Kidney glomerular epithelial cell (primary cell): ENCODE data around the gene MYRF.

Experiments used
- DNase-seq: peaks from one replicate; lab custom pipeline; 2025; lab: John Stamatoyannopoulos, UW

The MYRF gene

DNA sequence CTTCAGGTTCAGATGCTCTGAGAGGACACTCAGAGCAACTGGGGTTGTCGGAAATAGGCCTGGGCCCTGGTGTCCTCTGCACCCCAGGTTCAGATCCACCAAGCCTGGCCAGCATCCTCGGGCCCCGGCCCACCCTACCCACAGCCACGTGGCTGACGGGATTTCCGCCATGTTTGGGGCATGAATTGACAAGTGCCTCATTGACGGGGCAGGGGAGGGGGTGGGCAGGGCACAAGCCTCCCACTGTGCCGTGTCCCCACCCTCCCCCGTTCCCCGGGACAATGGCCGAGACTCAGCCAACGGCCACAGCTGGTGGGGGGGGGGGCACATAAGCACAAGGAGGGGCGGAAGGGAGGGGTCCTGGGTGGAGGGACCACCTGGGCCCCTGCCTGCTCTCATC, 8.5 kb downstream of the MYRF start:
- DNase-seq = no peak

GRCh38 chr11:61761440-61762222, 9.2 kb downstream of the MYRF start:
- no peak for DNase-seq

DNA sequence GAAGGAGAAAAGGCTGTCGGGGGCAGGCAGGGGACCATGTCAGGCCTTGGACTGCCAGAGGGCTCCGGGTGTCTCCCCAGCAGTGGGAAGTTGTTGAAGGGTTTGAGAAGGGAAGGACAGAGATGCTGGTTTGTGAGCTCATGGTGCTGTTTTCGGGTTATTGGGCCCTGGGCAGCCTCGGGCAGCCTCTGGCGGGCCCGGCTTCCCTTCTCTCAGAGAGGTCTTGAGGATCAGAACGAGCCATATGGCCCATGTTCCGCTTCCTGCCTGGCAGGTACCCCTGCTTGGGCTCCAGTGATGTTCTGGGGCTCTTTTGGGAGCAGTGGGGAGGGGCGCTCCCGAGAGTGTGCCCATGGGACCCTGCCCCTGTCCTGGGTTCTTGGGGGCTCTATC, 9.8 kb downstream of the MYRF start:
- DNase-seq = no peak

DNA sequence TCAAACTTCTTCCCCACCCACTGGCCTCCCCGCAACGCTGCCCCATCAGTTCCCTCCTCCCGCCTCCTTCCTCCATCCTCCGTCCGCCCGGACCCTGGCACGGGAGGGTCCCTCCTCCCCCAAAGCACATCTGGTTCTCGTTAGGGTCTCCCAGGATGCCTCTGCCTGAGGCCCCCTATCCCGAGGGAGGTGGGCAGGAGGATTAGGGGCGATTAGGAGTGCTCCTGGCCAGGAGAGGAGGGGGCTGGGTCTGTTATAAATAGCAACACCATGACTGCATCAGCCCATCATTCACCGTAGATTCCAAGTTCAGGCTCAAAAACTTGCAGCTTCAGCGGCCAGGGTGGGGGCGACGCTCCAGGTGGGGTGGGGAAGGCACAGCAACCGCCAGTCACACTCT, 10.4 kb downstream of the MYRF start:
- DNase-seq = no peak

DNA sequence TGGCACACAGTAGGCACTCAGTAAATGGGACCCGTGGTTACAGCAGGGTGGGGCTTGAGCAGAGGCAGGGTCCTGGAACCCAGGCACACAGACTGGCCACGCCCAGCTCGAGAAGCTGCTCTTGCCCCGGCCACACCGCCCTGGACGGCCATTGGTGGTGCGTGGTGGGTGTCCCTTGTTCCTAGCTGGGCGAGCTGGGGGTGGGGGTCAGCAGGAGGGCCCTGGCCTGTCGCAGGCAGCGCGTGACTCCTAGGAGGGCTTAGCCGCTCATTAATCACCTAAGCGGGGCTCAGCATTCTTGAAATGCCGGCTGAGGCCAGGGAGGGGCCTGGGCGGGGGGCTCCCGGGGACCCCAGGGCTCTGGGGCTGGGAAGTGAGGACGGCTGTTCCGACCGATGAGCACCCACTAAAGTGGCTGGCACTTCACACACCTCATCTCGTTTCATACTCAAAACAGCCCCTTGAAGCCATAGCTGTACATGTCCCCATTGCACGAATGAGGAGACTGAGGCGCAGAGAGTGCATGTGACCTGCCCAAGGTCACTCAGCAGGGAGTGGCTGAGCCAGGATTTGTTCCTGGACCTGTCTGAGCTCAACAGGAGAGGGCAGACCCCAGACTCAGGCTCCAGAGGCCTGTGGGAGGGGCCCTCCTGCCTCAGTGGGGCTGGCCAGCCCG, 11.6 kb downstream of the MYRF start:
- DNase-seq = no peak

GRCh38 chr11:61764606-61765260, 12.3 kb downstream of the MYRF start:
- DNase-seq = no peak

- no peak for DNase-seq
Observed at GRCh38 chr11:61765550-61766253, 13.3 kb downstream of the MYRF start.

DNA sequence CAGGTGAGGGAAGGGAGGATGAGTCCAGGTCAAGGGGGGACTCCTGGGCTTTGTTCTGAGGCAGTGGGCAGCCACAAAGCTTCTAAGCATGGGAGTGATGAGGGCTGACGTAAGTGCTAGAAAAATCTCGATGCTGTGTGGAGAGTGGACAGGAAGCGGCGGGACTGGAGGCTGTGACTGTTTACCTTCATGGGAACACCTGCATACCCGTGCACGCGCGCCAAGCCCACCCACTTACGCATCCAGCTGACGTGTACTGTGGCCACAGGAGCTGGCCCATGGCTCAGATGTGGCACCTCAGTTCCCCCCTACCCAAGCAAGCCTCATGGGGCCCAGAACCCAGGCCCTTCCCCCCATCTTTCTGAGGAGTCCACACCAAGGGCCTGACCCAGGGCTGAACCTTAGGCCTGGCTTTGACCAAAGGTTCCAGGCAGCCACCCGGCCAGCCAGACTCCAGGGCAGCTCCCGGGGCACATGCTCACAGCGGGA, 14.0 kb downstream of the MYRF start:
- DNase-seq = peak; percentile 93

DNA sequence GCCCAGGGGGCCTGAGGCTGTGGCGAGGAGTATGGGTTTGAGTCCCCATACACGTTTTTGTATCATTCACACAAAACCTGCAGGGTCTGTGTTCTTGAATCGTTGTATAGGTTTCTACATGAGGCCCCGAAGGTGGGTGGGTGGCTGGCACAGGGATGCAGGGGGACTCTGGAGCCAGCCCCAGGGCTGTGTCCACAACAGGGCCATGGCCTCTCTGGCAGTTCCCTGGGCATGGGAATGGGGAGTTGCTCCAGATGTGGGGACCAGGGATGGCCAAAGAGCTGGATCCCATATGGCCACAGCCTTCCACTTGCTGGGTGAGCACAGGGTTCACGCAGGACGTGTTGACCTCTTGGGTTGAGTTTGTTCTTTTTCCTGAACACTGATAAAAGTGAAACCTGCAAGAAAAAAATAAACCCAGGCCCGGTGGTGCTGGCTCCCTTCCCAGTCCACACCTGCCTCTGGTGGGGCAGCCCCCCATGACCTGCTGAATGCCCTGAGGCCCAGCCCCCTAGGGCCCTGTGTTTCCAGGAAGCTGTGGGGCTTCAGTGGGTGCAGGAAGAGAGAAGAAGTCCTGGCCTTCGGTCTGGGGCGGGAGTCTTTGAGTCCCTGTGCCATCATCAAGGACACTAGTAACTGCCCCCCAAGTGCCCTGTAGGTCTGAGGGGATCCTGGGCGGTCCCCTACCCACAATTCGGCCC, 16.1 kb downstream of the MYRF start:
- DNase-seq = no peak

DNA sequence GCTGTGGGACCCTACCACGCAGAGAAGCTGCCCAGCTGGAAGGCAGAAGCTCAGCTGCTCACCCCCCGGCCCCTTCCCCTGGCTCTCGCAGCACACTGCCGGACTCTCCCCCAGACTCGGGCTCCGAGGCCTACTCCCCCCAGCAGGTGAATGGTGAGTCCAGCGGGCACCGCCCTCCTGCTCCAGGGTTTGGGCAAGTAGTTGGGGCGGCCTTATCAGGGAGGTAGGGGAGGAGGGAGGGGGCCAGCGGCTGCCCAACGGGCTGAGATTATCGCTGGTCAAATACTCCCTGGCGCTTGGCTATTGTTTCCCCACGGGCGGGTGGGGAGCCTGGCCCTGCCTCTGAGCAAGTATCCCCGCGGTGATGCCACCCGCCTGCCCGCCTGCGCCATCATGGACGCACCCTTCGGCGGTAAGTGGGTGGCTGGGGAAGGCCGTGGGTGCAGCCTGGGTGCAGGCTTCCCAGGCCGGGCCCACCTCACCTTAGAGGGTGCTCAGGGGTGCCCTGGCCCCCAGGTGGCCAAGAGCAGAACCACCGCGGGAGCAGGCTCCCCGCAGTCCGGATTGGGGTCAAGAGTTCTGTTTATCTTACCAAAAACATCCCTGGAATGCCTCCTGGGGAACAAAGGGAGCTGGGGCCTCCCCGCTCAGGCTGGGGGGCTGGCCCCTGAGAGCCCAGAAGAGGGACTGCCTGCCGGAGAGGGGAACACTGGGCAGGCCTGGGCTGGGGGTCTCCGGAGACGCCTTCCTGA, 16.9 kb downstream of the MYRF start:
- DNase-seq = no peak

DNA sequence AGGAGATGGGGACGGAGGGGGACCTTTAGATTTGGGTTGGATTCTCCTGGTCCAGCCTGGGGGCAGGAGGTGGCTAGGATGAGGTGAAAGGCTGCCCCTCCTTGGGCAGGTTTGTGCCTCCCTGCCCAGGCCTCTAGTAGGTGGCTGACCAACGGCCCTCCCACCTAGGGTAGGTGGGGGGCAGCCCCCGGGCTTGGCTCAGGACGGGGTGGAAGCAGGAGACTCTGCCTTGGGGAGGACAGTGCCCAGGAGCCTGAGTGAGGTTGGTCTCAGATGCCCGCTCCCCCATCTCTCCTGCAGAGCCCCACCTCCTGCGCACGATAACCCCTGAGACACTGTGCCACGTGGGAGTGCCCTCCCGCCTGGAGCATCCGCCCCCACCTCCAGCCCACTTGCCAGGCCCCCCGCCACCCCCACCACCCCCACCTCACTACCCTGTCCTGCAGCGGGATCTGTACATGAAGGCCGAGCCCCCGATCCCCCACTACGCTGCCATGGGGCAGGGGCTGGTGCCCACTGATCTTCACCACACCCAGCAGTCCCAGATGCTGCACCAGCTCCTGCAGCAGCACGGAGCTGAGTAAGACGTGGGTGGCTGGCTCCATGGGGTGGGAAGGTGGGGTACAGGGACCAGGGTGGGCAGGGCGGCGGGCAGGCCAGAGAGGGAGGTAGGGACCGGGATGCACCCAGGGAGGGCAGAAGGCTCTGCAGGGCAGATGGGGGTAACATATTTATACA, 17.7 kb downstream of the MYRF start:
- DNase-seq = no peak

DNA sequence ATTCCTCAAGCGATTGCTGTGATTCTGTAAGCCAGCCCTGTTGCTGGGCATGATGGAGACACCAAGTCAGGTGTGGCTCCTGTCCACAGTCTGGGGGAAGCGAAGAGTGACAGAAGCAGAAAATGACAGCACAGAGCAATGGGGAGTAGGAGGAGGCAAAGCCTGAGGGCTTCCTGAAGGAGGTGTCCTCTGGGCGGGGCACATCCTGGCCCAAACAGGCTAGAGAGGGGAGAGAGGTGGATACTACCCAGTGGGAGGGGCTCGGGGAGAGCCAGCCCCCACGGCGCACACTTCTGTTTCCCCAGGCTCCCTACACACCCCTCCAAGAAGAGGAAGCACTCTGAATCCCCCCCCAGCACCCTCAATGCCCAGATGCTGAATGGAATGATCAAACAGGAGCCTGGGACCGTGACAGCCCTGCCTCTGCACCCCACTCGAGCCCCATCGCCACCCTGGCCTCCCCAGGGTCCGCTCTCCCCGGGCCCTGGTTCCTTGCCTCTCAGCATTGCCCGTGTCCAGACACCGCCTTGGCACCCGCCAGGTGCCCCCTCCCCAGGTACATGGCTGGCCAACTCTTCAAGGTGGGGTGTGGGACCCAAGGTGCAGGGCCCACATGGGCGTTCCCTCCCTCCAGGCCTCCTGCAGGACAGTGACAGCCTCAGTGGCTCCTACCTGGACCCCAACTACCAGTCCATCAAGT, 18.9 kb downstream of the MYRF start:
- no peak for DNase-seq

DNA sequence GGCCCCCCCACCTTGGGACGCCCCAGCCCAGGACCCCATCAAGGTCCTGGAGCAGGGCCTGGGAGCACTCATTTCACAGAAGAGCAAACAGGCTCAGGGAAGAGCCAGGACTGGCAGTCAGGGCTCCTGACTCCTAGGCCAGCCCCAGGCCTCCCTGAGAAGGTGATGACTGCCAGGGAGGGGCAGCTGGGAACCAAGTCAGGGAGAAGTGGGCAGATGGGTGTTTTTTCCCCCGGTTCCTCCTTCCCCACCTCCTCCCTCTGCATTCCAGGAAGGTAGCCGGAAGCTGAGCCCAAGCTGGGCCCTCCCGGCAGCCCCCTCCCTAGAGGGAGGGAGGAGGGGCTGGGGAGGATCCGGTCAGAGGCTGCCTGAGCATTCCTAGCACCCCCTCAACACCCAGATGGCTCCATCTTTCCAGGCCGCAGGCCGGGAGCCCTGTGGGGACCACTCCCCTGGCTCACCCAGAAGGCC, 19.6 kb downstream of the MYRF start:
- no peak for DNase-seq

- no peak for DNase-seq
Observed at GRCh38 chr11:61773356-61773755, 20.9 kb downstream of the MYRF start.

- no peak for DNase-seq
Observed at GRCh38 chr11:61773809-61774208, 21.4 kb downstream of the MYRF start.

DNA sequence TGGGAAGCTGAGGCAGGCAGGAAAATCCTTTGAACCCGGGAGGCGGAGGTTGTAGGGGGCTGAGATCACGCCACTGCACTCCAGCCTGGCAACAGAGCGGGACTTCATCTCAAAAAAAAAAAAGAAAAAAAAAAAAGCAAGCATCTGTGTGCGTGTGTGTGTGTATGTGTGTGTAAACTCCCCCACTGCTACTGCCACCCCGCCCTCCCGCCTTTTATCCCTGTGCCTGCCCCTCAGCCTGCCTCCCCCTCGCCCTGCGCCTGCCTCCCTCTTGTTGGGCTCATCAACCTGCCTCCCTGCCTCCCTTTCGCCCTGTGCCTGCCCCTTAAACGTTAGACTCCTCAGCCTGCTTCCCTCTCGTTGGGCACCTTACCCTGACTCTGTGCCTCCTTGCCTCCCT, 22.0 kb downstream of the MYRF start:
- no peak for DNase-seq

DNA sequence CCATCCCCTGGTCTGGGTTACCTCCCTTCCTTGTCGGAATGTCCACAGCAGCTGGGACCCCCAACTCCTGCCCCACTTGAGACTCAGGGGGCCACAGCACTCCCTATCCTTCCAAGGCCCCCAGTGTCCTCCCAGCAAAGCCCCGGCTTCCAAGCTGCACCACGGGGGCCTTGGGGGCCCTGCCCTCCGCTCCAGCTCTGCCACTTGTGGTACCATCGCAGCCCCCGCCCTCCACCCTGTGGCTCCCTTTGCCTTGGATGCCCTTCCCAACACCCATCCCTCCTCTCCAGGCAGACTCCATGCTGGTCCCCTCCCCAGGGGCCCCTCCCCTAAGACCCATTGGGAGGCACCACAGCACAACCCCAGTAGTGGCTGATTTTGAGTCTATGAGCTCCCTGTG, 22.7 kb downstream of the MYRF start:
- no peak for DNase-seq

DNA sequence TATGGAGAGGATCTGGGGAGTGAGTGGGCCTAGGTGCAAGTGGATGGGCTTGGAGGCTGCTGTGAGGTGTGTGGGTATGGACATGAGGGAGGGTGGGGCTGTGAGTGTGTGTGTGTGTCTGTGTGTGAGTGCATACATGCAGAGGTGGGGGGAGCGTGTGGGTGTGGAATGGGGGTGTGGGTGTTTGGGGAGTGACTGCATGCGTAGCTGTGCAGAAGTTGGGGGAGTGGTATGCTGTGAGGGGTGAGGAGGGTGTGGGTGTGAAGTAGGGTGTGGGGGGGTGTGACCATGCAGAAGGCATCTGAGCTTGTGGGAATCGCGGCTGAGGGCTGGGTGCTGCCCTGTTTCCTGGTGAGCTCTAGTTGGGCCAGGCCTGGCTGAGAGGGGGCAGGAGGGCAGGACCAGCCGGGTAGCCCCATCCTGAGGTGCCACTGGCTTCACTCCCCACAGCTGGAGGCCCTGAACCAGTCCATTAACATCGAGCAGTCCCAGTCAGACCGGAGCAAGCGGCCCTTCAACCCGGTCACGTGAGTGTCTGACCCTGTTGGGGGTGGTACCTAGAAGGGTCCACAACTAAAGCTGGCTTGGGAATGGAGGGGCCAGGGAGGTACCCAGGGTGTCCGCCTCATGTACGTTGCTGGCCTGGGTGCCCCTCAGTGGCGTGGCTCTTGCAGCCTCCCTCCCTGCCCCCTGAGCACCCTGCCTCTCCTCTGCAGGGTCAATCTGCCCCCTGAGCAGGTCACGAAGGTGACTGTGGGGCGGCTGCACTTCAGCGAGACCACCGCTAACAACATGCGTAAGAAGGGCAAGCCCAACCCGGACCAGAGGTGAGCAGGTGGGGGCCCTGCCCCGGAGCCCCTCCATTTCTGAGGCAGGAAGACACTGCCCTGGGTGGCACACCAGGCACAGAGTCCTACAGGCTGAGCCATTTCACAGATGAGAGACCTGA, 23.4 kb downstream of the MYRF start:
- no peak for DNase-seq
